Activated naive CD4-positive, alpha-beta T cell treated with anti-CD3 and anti-CD28 coated beads, Interleukin-2, amount 50 U/mL, for 24 hours (primary cell): Measurements from ENCODE around the gene CACNB4.
"Not testable (repeated sequence)": the region's sequence is repeated elsewhere in the genome, so short reads cannot be mapped to it uniquely, and the experiment has no call there.

Source experiments
- H3K27ac Mint-ChIP-seq: one replicate; pipeline ENCODE4 v1.8.0; 2021; ENCODE audit warnings: mild to moderate bottlenecking, mixed read lengths
- H3K27me3 Mint-ChIP-seq: one replicate; pipeline ENCODE4 v1.8.0; 2021; ENCODE audit warnings: mixed read lengths
- H3K36me3 Mint-ChIP-seq: one replicate; pipeline ENCODE4 v1.8.0; 2021; ENCODE audit warnings: mixed read lengths
- H3K4me1 Mint-ChIP-seq: one replicate; pipeline ENCODE4 v1.8.0; 2021; ENCODE audit warnings: mixed read lengths
- H3K4me3 Mint-ChIP-seq: one replicate; pipeline ENCODE4 v1.8.0; 2021; ENCODE audit warnings: mild to moderate bottlenecking, mixed read lengths
- H3K9me3 Mint-ChIP-seq: one replicate; pipeline ENCODE4 v1.8.0; 2021; ENCODE audit warnings: mixed read lengths

The CACNB4 gene

DNA sequence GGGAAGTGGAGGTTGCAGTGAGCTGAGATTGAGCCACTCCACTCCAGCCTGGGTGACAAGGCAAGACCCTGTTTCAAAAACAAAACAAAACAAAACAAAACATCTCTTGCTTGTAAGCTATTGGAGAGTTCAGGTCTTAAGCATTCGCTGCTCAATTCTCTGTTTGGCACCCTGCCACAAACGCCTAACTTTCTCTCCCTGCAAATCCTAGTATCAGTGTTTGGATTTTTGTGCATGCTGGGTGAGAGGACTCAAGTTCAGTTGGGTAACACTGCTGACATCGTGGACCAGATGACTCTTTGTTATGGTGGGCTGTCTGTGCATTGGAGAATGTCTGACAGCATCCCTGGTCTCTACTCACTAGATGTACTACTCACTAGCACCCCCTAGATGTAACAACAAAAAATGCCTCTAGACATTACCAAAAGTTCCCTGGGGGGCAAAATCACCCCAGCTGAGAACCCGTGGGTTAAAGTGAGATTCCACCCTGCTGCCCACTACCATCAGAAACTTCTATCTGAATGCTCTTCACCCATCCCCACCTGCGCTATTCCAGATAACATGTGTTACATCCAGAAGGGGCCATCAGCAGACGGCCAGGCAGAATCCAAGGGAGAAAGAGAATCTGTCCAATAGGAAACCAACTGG, 50.9 kb downstream of the CACNB4 start:
- Mint-ChIP-seq H3K27ac (no peak overlapping the region), H3K4me3 (no peak overlapping the region), H3K9me3 (no peaks in the 10 kb centered on the region), H3K27me3 (no peaks in the 10 kb centered on the region), H3K4me1 (no peaks in the 10 kb centered on the region), H3K36me3 (no peaks in the 10 kb centered on the region)

GRCh38 chr2:152046940-152047339, 51.9 kb downstream of the CACNB4 start:
- H3K27me3 Mint-ChIP-seq = no peaks in the 10 kb centered on the region
- no peaks in the 10 kb centered on the region for H3K9me3 Mint-ChIP-seq
- H3K4me3 Mint-ChIP-seq = no peak overlapping the region
- no peak overlapping the region for H3K27ac Mint-ChIP-seq
- H3K36me3 Mint-ChIP-seq = no peaks in the 10 kb centered on the region
- H3K4me1 Mint-ChIP-seq = no peaks in the 10 kb centered on the region

DNA sequence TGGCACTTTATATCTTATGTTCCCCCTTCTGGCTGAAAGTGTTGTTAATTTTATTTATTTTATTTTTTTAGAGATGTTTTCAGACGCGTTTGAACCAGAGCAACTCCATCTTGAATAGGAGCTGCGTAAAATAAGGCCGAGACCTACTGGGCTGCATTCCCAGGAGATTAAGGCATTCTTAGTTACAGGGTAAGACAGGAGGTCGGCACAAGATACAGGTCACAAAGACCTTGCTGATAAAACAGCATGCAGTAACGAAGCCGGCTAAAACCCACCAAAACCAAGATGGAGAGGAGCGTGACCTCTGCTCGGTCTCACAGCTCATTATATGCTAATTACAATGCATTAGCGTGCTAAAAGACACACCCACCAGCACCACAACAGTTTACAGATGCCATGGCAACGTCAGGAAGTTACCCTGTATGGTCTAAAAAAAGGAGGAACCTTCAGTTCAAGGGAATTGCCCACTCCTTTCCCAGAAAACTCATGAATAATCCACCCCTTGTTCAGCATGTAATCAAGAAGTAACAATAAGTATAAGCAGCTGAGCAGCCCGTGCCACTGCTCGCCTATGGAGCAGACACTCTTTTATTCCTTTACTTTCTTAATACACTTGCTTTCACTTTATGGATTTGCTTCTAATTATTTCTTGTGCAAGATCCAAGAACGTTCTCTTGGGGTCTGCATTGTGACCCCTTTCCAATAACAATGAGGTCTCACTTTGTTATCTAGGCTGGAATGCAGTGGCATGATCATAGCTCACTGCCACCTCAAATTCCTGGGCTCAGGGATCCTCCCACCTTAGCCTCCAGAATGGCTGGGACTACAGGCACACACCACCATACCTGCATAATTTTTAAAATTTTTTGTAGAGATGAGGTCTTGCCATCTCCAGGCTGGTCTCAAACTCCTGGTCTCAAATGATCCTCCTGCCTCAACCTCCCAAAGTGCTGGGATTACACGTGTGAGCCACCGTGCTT, 55.9 kb downstream of the CACNB4 start:
- Mint-ChIP-seq H3K27ac (no peak overlapping the region), H3K36me3 (no peaks in the 10 kb centered on the region), H3K27me3 (no peaks in the 10 kb centered on the region), H3K9me3 (no peaks in the 10 kb centered on the region), H3K4me1 (no peaks in the 10 kb centered on the region), H3K4me3 (no peak overlapping the region)

- Mint-ChIP-seq H3K4me1 (no peaks in the 10 kb centered on the region), H3K36me3 (no peaks in the 10 kb centered on the region), H3K4me3 (no peak overlapping the region), H3K27ac (no peak overlapping the region), H3K9me3 (no peaks in the 10 kb centered on the region), H3K27me3 (no peaks in the 10 kb centered on the region)
Observed at GRCh38 chr2:152038441-152038958, 60.3 kb downstream of the CACNB4 start.

DNA sequence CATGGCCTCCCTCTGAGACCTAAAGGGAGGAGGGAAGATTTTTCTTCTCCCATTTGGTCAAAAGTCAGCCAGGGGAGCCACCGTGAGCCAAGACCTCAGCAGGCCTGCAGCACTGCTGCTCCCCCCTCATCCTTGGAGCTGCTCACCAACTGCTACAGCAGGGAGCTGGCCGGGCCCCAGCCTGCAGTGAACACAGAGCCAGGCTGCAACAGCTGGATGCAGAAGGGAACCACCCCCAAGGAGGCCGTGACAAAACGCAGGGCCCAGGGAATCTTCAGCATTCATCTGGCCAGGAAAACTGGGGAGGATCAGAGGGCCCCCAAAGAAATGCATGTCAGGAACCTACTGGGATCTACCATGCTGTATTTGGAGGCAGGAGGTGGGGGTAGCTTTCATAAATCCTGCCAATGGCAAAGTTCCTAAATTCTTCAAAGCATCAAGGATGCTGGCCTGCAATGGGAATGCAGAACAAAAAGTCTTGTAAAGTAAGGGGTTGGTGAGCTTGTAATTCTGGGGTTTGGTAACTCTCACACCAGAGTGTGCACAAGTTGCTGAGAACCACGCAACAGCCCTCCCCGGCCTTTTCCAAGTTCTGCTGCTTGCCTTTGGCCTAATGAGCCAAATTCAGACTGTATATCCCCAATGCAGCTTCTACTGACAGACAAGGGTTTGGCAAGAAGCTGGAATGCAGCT, 61.0 kb downstream of the CACNB4 start:
- H3K27me3 Mint-ChIP-seq = no peaks in the 10 kb centered on the region
- H3K9me3 Mint-ChIP-seq = no peaks in the 10 kb centered on the region
- no peak overlapping the region for H3K27ac Mint-ChIP-seq
- H3K36me3 Mint-ChIP-seq = no peaks in the 10 kb centered on the region
- H3K4me1 Mint-ChIP-seq = no peaks in the 10 kb centered on the region
- no peak overlapping the region for H3K4me3 Mint-ChIP-seq

DNA sequence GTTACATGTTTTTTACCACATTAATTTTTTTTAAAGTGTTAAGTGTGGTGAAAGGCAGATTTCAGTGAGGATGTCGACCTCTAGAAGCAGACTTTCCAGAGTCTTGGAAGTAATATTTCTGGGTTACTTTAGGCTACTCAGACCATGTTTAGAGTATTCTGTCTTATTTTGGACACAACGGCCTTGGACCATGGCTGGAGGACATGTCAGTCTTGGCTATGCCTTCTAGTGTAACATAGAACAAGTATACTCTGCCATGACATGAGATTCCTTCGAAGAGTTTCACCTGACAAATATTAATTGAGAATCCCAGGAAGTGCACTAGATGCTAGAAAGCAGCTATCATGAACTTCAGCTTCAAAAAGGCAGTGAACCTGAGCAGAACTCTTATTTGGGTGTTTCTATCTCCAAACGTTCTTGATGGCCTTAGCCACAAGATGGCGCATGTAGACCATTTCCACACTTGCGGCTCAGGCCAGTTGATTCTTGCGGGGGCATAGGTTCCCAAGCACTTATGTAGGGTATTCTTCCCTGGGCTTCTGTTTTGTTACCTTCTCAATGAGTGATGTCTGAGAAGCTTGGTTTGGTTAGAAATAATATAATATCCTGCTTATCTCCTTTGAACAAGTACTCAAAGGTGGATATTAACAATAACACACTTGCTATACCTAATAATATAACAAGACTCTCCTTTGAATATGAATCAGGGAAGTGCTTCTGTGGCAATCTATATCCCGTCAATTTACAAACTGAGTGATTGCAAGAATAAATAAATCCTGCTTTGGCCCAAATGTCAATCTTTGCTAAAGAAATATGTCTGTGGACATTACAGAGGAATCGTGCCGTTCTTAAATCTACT, 62.0 kb downstream of the CACNB4 start:
- Mint-ChIP-seq H3K4me3 (no peak overlapping the region), H3K4me1 (no peaks in the 10 kb centered on the region), H3K9me3 (no peaks in the 10 kb centered on the region), H3K36me3 (no peaks in the 10 kb centered on the region), H3K27me3 (peaks cover under 1% of the 10 kb centered on the region), H3K27ac (no peak overlapping the region)

DNA sequence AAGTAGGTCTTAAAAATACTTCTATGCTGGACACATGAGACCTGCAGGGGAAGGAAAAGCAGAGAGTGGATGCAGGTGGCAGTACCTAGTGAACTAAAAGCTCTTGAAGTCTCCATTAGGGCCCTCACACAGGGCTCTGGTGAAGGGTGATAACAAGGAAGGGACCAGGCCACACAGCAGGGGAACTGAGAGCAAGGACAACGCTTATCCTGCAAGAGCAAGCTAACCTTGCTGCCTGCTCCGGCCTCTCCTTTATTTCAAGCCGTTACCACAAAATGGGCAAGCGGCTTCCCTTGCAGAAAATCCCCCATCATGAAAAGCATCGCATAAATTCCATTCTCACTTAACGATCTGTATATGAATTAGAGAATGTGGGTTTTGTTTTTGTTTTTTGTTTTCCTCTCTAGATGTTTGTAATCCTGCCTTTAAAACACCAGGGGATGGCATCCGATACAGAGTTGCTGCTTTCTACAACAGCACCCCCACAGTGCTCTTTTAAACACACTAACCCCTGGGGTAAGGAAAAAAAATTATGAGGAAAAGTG, 64.5 kb downstream of the CACNB4 start:
- no peak overlapping the region for H3K4me3 Mint-ChIP-seq
- no peaks in the 10 kb centered on the region for H3K4me1 Mint-ChIP-seq
- H3K36me3 Mint-ChIP-seq = no peaks in the 10 kb centered on the region
- H3K27ac Mint-ChIP-seq = no peak overlapping the region
- no peaks in the 10 kb centered on the region for H3K9me3 Mint-ChIP-seq
- H3K27me3 Mint-ChIP-seq = peaks cover 2% of the 10 kb centered on the region

- H3K27ac Mint-ChIP-seq = no peak overlapping the region
- H3K4me1 Mint-ChIP-seq = no peaks in the 10 kb centered on the region
- no peak overlapping the region for H3K4me3 Mint-ChIP-seq
- H3K9me3 Mint-ChIP-seq = no peaks in the 10 kb centered on the region
- peaks cover 2% of the 10 kb centered on the region for H3K27me3 Mint-ChIP-seq
- H3K36me3 Mint-ChIP-seq = no peaks in the 10 kb centered on the region
Observed at GRCh38 chr2:152033011-152033925, 65.6 kb downstream of the CACNB4 start.

DNA sequence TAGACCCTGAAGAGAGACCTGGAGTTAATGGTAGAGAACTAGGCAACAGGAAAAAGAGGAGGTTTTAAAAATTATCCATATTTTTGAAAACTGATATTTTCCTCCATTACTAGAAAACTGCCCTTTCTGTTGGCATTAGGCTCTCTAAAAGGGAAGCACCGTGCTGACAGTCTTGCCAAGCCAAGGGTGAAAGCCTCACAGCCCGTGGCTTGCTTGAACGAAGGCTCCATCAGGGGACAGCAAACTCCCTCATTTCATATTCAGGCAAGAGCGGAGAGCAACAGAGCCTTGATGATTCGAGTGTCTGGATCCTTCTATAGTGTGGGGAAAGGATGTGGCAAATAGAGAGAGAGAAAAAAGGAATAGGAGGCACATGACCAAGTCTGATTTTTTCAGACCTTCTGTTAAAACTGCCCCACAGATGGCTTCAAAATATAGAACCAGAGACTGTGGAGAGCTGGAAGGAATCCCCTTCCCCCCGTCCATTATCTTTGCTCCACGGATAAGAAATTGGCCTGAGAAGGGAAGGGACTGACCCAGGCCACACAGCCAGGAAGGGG, 67.0 kb downstream of the CACNB4 start:
- Mint-ChIP-seq H3K36me3 (no peaks in the 10 kb centered on the region), H3K27ac (no peak overlapping the region), H3K27me3 (peaks cover 2% of the 10 kb centered on the region), H3K9me3 (no peaks in the 10 kb centered on the region), H3K4me3 (no peak overlapping the region), H3K4me1 (no peaks in the 10 kb centered on the region)

DNA sequence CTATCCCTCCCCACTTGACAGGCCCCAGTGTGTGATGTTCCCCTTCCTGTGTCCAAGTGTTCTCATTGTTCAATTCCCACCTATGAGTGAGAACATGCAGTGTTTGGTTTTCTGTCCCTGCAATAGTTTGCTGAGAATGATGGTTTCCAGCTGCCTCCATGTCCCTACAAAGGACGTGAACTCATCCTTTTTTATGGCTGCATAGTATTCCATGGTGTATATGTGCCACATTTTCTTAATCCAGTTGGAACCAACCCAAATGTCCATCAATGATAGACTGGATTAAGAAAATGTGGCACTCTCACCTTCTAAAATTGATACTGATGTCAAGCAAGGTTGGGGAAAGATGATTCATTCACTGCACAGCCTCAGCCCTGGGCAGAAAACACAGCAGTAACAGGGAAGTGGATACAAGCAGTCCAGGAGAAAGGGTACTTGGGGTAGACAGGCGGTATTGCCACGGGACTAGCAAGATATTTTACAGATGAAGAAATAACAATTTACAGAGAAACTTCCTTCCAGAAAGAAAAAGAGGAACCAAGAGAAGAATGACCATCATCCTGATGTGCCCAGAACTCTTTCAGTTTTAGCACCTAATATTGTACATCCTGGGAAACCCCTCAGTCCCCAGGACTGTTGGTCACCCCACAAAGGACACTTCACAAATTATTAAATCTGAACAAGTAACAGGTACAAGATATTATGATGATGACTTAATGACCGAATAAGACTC, 68.1 kb downstream of the CACNB4 start:
- H3K36me3 Mint-ChIP-seq, H3K27me3 Mint-ChIP-seq, H3K9me3 Mint-ChIP-seq: not testable (repeated sequence)

DNA sequence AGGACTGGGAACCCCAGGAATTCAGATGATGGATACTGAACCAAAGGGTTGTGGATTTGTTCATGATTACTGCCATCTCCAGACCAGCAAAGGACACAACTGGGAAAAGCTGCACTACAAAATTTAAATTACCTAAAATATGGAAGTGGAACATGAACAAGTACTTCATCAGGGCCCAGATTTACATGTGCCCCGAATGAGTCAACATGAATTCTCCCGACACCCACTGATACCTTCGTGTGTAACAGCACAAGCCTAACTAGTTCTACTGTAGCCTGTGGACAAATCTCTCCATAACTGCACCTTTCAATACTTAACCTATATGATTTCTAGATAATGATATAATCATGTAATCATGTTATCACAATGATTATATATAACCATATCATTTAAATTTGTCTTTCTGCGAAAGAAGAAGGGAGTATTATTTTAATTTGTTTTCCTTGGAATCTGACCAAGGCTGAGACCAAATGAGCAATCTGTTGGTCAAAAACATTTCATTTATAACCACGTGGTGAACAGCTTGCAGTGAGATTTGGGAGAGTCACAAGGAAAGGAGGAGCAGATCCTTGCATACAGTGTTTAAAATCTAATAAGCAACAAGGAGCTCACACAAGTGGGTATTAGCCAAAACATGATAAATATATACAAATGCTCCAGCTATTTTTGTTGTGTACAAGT, 70.5 kb downstream of the CACNB4 start:
- no peaks in the 10 kb centered on the region for H3K36me3 Mint-ChIP-seq
- no peaks in the 10 kb centered on the region for H3K9me3 Mint-ChIP-seq
- no peak overlapping the region for H3K27ac Mint-ChIP-seq
- peaks cover 2% of the 10 kb centered on the region for H3K27me3 Mint-ChIP-seq
- peaks cover 11% of the 10 kb centered on the region for H3K4me1 Mint-ChIP-seq
- H3K4me3 Mint-ChIP-seq = no peak overlapping the region

More for the DNA sequence above, 68.1 kb downstream of the CACNB4 start:
- H3K27ac Mint-ChIP-seq, H3K4me3 Mint-ChIP-seq, H3K4me1 Mint-ChIP-seq: not testable (repeated sequence)

GRCh38 chr2:152025678-152026287, 73.1 kb downstream of the CACNB4 start:
- no peak overlapping the region for H3K27ac Mint-ChIP-seq
- peaks cover 11% of the 10 kb centered on the region for H3K4me1 Mint-ChIP-seq
- peak overlapping the region; percentile 87 for H3K4me3 Mint-ChIP-seq
- no peaks in the 10 kb centered on the region for H3K27me3 Mint-ChIP-seq
- H3K9me3 Mint-ChIP-seq = no peaks in the 10 kb centered on the region
- H3K36me3 Mint-ChIP-seq = no peaks in the 10 kb centered on the region
